Subcutaneous abdominal adipose tissue (tissue), 5 donors: ENCODE measurements around the gene TSGA10IP.

Source experiments
- H3K27ac ChIP-seq: one replicate; pipeline ENCODE4 v1.7.0; 2013; ENCODE audit warnings: low read depth, mild to moderate bottlenecking, inconsistent platforms, low read length, moderate library complexity
- H3K27me3 ChIP-seq, 5 donors: one replicate each; pipeline ENCODE4 v1.7.0; 2013; ENCODE audit warnings: low read length in 5 of 5, inconsistent platforms in 1 of 5; ENCODE audit not compliant: control insufficient read depth in 5 of 5, insufficient read depth in 4 of 5
- H3K36me3 ChIP-seq, 5 donors: one replicate each; pipeline ENCODE4 v1.7.0; 2013; ENCODE audit warnings: low read length in 5 of 5; ENCODE audit not compliant: control insufficient read depth in 5 of 5, insufficient read depth in 5 of 5
- H3K4me1 ChIP-seq, 5 donors: one replicate each; pipeline ENCODE4 v1.7.0; 2013; ENCODE audit warnings: low read length in 5 of 5, mild to moderate bottlenecking in 3 of 5, moderate library complexity in 1 of 5; ENCODE audit not compliant: control insufficient read depth in 5 of 5, insufficient read depth in 5 of 5
- H3K4me3 ChIP-seq, 5 donors: one replicate each; pipeline ENCODE4 v1.7.0; 2013; ENCODE audit warnings: low read length in 5 of 5, low read depth in 1 of 5
- H3K9ac ChIP-seq, 5 donors: one replicate each; pipeline ENCODE4 v1.7.0; 2013; ENCODE audit warnings: low read length in 5 of 5, mild to moderate bottlenecking in 4 of 5, moderate library complexity in 3 of 5
- H3K9me3 ChIP-seq, 5 donors: one replicate each; pipeline ENCODE4 v1.7.0; 2013; ENCODE audit warnings: low read length in 5 of 5; ENCODE audit not compliant: control insufficient read depth in 5 of 5
- donor health status: healthy.
- donor health status: healthy.
- donor health status: healthy.
- donor health status: healthy.
- donor health status: healthy.

TSGA10IP gene

GRCh38 chr11:65917077-65917433 is 28.2 kb upstream of the TSGA10IP start:
- Histone ChIP-seq H3K9ac (peak overlapping the region in 3 of 5 donors; percentile 38 to 100 (median 94)), H3K4me3 (peak overlapping the region in 3 of 5 donors; percentile 35 to 96 (median 95)), H3K27ac (peak overlapping the region; percentile 86), H3K27me3 (peaks cover 0 to under 1% (median 0%) of the 10 kb centered on the region in 5 donors), H3K36me3 (peaks cover 0 to 11% (median 7%) of the 10 kb centered on the region in 5 donors), H3K9me3 (no peaks in the 10 kb centered on the region), H3K4me1 (peaks cover 34 to 63% (median 62%) of the 10 kb centered on the region in 5 donors)

GRCh38 chr11:65917434-65918210 is 27.7 kb upstream of the TSGA10IP start:
- Histone ChIP-seq H3K9me3 (no peaks in the 10 kb centered on the region), H3K4me3 (peak overlapping the region; percentile 83 to 96 (median 94)), H3K36me3 (peaks cover 0 to 17% (median 12%) of the 10 kb centered on the region in 5 donors), H3K9ac (peak overlapping the region; percentile 73 to 100 (median 95)), H3K4me1 (peaks cover 32 to 60% (median 59%) of the 10 kb centered on the region in 5 donors), H3K27me3 (no peaks in the 10 kb centered on the region), H3K27ac (peak overlapping the region; percentile 86)

GRCh38 chr11:65918211-65919140 is 26.8 kb upstream of the TSGA10IP start, which contains the start of gene C11orf68:
Gene C11orf68 (minus strand): TSS chr11:65919062. CDS start chr11:65919031, 31 bp downstream.
- H3K4me3 ChIP-seq = peak within 1 kb of the TSS; percentile 83 to 96 (median 94)
- H3K27ac ChIP-seq = peak within 1 kb of the TSS; percentile 86
- peak within 1 kb of the TSS; percentile 73 to 100 (median 95) for H3K9ac ChIP-seq
- H3K36me3 ChIP-seq = peaks cover 0 to 24% (median 19%) of the 10 kb centered on the region in 5 donors
- no peaks in the 10 kb centered on the region for H3K27me3 ChIP-seq
- H3K9me3 ChIP-seq = no peaks in the 10 kb centered on the region
- H3K4me1 ChIP-seq = peaks cover 26 to 56% (median 54%) of the 10 kb centered on the region in 5 donors

GRCh38 chr11:65919141-65919572 is 26.1 kb upstream of the TSGA10IP start, which contains the start of gene DRAP1:
Gene DRAP1 (plus strand): TSS chr11:65919426. CDS start chr11:65919502, 76 bp downstream.
- Histone ChIP-seq H3K4me1 (peaks cover 26 to 56% (median 54%) of the 10 kb centered on the region in 5 donors), H3K27ac (peak within 1 kb of the TSS; percentile 86), H3K9ac (peak within 1 kb of the TSS; percentile 73 to 100 (median 95)), H3K36me3 (peaks cover 0 to 25% (median 19%) of the 10 kb centered on the region in 5 donors), H3K4me3 (peak within 1 kb of the TSS; percentile 83 to 96 (median 94)), H3K27me3 (no peaks in the 10 kb centered on the region), H3K9me3 (no peaks in the 10 kb centered on the region)

GRCh38 chr11:65919573-65920371 is 25.5 kb upstream of the TSGA10IP start:
- Histone ChIP-seq H3K9me3 (no peaks in the 10 kb centered on the region), H3K4me1 (peaks cover 25 to 54% (median 51%) of the 10 kb centered on the region in 5 donors), H3K27me3 (no peaks in the 10 kb centered on the region), H3K9ac (peak overlapping the region; percentile 48 to 84 (median 75)), H3K4me3 (peak overlapping the region; percentile 22 to 79 (median 75)), H3K36me3 (peaks cover 0 to 25% (median 19%) of the 10 kb centered on the region in 5 donors), H3K27ac (peak overlapping the region; percentile 74)

- H3K27me3 ChIP-seq = no peaks in the 10 kb centered on the region
- peaks cover 20 to 48% (median 45%) of the 10 kb centered on the region in 5 donors for H3K4me1 ChIP-seq
- no peaks in the 10 kb centered on the region for H3K9me3 ChIP-seq
- peak overlapping the region in 4 of 5 donors; percentile 71 to 79 (median 76) for H3K4me3 ChIP-seq
- peaks cover 0 to 25% (median 19%) of the 10 kb centered on the region in 5 donors for H3K36me3 ChIP-seq
- peak overlapping the region; percentile 48 to 84 (median 75) for H3K9ac ChIP-seq
- no peak overlapping the region for H3K27ac ChIP-seq
Observed at GRCh38 chr11:65920372-65920802, 24.9 kb upstream of the TSGA10IP start.

- H3K36me3 ChIP-seq = peaks cover 0 to 25% (median 19%) of the 10 kb centered on the region in 5 donors
- no peaks in the 10 kb centered on the region for H3K27me3 ChIP-seq
- H3K9me3 ChIP-seq = no peaks in the 10 kb centered on the region
- peak overlapping the region in 2 of 5 donors; percentile 45 to 84 for H3K9ac ChIP-seq
- H3K4me3 ChIP-seq = peak overlapping the region in 2 of 5 donors; percentile 71 to 79
- no peak overlapping the region for H3K27ac ChIP-seq
- peaks cover 14 to 41% (median 38%) of the 10 kb centered on the region in 5 donors for H3K4me1 ChIP-seq
Observed at GRCh38 chr11:65921033-65921555, 24.2 kb upstream of the TSGA10IP start.

- Histone ChIP-seq H3K36me3 (peaks cover 0 to 25% (median 18%) of the 10 kb centered on the region in 5 donors), H3K4me1 (peaks cover 11 to 33% (median 30%) of the 10 kb centered on the region in 5 donors), H3K27ac (no peak overlapping the region), H3K9ac (no peak overlapping the region), H3K27me3 (no peaks in the 10 kb centered on the region), H3K9me3 (no peaks in the 10 kb centered on the region), H3K4me3 (no peak overlapping the region)
Observed at GRCh38 chr11:65921876-65922275, 23.4 kb upstream of the TSGA10IP start.

GRCh38 chr11:65922565-65922964 is 22.7 kb upstream of the TSGA10IP start:
- Histone ChIP-seq H3K27me3 (no peaks in the 10 kb centered on the region), H3K27ac (no peak overlapping the region), H3K9me3 (no peaks in the 10 kb centered on the region), H3K9ac (no peak overlapping the region), H3K4me1 (peaks cover 11 to 27% (median 24%) of the 10 kb centered on the region in 5 donors), H3K36me3 (peaks cover 0 to 20% (median 14%) of the 10 kb centered on the region in 5 donors), H3K4me3 (no peak overlapping the region)
